ENCODE data around the gene HOXB4. TPM values are rescaled to one million over a fixed set of nuclear protein-coding genes. Genes with fewer than 3 reads are reported as not detected.

Gene HOXB4
- polyA plus RNA-seq, 5 donors = 10.7 to 14.3 (median 12.6) TPM

DNA sequence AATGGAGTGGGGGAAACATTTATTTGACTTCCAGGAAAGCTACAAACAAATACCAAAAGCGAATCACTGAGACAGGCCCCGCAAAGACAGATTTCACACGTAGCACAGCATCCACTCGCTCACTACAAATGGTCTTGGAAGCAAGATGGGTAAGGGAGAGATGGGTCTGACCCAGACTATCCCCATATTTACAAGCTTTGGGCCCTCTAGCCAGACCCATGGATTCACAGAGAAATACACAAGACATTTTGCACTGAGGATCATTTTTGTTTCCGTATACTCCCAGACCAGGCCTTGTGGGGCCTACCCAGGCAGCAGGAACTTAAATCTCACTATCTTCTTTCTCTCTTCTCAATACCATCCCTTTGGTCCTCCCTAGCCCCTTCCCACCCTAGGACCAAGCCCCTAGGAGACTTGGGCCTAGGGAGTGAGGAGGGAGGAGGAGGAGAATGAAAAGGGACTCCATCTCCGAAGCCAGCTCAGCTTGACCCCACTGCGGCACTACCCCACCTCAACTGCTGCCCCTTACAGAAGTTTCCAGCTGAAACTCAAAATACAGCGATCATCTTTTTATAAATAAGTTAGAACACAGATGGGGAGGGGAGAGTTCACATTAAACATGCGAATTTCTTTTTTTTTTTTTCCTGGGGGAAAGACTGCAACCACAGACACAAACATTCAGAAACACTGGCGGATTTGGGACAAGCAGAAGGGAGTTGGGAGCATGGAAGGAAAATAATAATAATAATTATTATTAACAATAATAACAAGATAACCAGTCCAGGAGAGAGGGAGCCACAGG, 13.3 kb upstream of the HOXB4 start:
- DNase-seq = peak in 1 of 2 donors; percentile 28

DNA sequence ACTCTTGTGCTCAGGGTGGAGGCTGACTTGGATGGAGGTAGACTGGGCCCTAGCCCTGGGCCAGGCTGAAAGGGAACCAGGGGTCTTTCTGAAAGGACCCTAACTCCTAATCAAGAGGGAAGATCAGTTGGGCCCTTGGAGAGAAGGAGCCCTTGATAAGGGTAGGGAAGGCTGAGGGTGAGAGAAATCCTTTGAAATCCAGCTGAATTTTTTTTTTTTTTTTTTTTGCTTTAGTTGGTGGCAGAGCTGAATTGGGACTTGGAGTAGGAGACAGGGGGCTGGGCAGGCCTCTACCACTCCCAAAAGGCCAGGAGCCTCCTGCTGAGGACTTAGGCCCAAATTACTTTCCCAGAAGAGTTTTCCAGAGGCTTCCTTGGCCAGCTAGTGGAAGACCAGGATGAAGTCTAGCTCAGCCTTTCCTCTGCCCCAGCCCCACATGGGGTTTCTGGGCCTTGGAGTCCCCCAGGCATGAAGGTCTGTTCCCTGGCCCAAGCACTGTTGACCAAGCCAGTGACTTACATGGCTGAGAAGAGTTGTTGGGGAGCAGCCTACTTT, 12.5 kb upstream of the HOXB4 start:
- DNase-seq = no peak

DNA sequence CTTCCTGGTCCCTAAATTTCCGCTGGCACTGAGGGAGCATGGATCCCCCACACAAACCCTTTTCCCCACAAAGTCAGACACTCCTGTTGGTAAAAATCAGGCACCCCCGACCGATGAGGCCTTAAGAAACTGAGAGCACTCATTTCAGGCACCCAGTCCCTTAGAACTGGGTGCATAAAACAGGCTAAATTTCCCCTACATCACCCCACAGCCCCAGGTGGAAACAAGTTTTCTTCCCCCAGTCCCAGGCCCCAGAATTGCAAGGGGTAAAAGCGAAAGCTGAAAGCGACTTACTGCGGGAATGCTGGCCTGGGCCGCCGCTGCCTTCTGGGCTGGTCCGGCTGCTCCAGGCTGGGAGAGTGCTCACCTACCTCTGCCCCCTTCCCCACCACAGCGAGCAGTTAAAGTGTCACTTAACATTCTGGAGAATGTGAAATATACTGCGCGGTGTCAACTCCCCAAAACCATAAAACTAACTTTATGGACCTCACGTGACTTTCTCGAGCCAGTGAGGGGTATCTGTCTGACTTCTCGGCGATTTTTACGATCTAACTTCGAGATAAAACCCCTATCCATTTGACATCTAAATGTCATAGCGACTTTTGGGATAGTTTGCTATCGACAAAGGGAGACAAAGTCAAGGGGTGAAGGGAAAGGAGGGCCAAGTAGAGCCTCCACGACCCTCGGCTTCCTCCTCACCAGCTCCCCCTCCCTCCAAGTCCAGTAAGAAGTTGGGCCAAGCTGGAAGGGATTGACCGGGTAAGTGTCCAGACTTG, 11.9 kb upstream of the HOXB4 start, which contains the start of gene HOXB3:
Gene HOXB3, minus strand, starts transcription at position 411 of the 776 bp plus-strand sequence. CDS start 37,767 bp downstream, outside the sequence.
- DNase-seq = peak in 1 of 2 donors; percentile 48

DNA sequence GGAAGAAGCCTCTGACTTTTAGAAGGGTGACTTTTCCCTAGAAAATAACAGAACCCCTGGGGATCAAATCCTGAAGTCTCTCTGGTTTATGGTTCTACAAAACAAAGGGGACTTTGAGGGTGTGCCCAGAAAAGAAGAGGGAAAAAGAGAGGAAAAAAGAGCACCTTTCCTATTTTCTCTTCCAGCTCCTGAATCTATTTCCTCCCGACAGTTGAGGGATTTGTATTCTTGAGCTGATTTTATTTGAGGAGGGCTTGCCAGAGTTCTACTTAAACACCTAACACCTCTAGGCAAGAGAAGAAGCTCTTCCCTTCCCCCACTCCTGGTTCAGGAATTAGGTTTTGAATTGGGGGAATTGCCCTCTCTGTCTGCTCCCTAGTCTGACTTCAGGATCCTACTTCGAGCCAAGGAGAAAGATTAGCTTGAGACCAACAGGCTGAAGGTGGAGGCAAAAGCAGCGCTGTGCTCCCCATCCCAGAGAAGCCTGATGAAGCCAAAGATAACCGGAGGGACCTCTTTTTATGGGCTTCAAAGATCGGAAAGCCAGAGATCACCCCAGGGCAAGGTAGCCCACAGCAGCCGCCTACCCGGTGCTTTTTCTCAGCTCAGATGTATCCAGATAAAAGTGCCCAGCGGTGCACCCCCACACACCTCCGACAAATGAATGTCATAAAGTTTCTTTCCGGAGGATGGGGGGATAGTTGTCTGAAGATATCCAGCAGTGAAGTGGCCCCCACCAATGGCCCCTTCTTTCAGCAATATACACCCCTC, 11.1 kb upstream of the HOXB4 start:
- no peak for DNase-seq

DNA sequence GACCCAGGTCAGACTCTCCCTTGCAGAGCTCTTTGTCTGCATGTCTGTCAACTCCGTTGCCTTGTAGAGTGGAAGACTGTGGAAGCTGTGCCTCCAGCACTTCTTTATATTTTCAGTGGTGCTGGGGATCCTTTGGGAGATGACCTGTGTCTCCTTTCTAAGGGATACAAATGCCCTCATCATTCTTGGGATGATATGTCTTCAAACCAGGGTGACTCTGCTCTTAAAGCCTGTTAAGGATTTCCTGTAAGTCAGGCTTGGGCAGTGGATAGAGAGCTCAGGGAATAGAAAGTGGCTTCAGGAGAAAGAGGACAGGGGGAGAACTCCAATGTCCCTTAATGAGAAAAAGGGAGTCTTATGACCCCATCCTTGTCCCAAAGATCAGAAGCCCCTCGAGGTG, 10.4 kb upstream of the HOXB4 start:
- DNase-seq = no peak

DNA sequence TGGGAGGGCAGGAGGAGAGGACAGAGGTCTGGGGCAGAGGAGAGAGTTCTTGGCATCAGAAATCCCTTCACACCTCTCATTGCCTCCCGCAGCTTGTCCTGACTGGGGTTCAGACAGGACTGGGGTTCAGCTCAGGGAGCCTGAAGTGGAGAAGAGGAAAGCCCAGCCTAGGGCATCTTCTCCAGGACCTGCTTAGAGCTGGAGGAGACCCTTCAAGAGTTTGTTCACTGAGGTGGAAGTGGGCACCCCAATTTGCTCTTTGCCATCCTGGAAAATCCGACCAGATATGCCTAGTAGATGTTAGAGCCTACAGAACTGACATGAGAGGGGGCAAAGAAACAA, 9.9 kb upstream of the HOXB4 start:
- DNase-seq = no peak

DNA sequence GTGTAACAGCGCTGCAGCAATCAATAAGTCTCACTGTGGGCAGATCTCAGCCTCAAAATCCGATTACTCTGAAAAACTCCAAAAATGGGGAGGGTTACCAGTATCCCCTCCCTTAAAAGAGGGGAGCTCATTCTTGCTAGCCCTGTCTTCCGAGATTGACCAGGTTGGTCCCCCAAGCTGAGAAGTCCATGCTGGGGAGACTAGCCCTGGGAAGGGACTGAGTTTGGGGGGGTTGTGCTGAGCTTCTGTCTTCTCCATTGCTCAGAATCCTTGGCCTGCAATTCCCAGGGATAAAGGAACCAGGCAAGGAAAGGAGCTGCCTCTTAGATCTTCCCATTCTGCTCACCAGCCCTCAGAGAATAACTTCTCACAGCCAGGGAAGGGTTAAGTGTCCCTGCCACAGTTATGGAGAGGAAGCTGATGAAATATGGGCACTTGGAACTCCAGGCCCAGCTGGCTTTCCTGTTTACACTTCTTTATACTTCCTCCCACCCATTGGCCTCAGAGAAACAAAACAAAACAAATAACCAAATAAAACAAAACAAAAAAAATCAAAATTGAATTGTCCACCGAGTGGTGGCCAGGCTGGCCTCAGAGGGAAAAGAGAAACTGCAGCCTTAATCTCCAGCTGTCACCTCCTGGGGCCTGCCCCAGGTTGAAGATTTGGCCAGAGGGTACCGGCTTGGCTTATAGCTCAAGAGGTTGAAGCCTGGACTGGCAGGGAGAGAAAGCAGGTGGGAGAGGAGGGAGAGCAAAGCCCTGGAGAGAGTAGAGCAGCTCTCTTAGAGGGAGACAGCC, 9.3 kb upstream of the HOXB4 start:
- DNase-seq = peak in 1 of 2 donors; percentile 66

DNA sequence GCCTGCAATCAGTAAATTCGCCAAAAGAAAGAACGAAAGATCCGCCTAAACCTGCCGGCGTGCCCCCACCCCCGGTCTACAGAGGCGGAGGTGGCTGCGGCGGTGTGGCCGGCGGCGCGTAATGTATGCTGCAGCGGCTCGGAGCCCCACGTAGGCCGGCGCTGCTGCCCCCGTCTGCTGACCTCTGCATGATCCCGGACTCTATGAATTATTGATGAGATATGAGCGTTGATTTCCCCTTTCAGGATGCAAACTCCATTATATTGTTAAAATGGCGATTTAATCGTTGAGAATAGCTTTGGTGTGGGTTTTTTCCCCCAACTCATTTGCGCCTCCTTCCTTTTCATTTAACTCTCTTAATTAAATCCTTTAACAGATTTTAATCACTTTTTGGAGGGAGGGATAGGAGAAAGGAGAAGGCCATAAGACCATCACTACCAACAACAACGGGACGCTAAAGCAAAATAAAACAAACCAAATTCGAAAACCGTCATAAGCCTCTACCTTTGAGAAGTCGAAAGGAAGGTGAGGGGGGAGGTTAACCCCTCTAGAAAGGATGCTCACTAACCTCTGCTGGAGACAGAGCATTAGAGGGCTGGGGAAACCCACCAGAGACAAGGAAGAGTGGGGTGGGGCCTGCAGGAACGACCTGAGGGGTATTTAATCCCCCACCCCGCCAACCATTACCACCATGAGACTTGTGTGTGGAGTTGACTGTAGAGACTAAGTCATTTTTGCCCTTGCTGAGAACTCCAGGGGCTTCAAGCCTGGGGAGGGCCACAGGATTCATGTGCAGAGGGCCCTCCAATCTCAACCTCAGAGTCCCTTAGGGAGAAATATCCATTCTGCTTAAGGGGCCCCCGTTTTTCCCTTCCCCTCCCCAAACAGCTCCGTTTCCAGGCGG, 8.5 kb upstream of the HOXB4 start:
- DNase-seq = peak in 1 of 2 donors; percentile 36

DNA sequence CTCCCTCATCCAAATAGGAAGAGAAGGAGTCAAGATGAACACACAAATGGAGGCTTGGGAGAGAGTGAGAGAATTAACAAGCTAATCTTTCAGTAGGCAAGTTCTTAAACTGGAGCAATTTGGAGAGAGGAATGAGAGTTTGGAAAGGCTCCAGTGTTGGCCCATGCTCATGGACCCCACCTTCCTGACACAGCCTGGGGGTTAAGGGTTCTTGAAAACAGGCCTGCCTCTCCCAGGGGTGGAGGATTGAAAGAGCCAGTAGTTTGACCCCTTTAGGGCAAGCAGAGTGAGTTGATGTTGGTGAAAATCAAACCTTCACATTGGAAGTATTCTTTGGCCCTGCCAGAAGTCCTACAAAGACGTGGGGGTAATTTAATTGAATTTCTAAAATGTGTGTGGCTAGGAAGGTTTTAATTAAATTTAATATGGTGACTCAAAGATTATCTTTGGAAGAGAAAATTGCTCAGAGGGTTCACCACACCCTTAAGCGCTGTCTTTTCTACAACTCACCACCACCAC, 6.1 kb upstream of the HOXB4 start:
- no peak for DNase-seq

DNA sequence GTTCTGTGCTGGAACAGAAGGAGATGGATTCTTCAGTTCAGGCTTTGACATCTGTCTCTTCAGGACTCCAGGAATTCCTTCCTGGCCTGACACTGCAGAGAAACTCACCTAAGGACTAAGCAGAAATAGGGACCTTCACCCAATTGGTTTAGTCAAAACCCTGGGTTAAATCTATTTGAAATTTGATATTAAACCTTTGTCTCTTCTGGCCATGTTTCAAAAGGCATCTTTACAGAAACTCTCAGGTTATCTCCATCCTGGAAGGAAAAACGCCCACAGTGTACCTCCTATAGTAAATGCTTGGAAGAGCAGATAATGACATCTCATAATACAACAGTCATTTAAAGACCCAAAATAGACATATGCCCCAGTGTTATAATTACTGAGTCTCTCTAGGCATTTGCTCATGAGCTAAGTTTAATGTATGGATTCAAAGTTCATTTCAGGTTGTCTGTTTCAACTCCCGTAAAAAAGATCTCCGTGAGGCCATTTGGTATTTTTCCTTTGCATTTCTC, 5.6 kb upstream of the HOXB4 start:
- DNase-seq = peak in 1 of 2 donors; percentile 1

DNA sequence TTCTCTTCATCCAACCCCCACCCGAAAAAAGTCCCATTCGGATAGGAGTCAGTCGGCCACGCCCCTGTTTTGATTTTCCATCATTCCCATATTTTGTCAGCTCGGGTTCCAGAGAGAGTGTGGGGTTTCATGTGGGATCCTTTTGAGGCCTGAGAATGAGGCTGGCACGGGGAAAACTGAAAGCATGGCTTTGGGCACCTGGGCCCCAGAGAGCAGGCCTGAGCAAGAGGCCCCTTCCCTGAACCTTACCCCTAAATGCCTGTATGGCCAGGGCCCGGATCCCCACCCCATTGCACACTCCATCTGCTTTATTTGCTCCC, 4.6 kb upstream of the HOXB4 start:
- no peak for DNase-seq

DNA sequence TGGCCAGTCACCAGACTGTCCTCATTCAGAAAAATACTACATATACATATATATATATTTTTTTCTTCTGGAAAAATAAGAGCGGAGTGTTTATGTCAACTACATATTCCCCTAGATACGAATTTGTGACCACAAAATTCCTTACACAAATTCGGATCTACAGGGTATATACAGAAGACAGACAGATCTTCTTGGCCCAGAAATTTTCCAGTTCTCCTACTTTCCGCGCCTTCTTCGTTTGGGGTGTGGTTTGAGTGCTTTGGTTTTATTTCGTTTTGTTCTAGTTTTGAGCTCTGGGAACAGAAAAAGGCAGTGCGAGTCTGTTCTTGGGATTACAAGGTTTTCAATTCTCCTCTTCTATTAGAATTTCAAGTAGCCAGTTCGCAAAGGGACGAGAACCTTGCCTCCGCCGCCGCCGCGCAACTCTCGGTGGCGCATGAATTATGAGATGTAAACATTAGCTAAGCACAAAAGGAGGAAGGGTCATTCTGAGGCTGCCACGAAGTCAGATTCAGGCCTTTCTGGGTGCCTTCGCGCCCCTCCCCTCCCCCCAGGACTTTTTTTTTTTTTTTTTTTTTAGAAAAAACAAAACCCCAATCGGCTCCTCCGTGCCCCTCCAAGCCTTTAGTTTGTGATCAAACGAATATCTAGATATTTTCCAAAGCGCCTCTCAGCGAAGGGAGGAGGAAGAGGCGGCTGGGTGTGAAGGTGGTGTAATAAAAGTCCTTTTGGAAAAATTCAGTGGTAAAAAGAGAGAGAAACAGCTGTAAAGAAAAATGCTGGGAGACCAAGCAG, 1.8 kb upstream of the HOXB4 start:
- no peak for DNase-seq

DNA sequence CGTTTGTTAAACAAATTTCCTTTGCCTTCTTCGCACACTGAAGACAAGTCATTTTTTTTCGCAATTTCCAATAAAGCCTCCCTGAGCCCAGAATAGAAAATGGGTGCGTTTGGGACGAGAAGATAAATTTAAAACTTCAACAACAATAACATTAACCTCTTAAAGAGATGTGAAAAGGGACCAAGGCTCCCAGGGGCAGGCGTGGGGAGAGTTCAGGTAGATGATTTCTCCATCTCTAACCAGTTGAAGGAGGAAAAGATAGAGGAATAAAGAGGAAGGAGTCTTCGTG, 1.3 kb upstream of the HOXB4 start:
- DNase-seq = no peak

DNA sequence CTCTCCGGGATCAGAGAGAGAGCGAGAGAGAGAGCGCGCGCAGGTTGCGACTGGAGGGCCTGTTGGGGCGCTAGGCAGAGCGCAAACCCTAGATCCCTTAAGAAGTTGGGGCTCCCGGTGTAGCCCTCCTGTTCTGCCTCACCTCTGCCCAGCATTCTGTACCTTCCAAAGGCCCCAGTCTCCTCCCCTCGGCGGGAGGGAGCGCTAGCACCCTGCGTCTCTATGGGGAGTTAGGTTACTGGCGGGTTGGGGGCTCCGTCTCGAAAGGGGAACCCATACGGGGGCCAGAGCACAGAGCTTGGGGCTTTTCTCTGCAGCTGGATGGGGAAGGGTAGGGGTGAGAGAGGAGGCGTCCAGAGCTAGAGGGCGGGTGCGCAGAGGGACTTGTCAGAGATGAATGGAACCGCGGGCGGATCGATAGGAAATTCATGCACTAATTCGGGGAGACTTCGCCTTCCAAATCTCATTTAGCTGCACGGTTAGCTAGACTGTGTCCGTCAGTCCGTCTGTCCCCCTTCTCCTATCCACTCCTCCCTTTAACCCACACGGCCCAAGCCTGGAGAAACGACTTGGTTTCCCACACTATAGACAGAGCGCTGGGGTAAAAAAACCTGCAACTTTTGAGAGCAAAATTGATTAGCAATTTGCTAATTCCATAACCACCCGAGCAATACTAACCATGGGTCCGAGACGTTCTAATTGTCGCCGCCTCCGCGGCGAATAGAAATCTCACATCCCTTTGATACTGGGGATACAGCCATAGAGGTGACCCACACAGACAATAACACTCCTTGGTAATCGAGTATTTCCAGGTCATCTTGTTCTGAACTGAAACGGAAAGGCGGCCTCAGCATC, 693 bp upstream of the HOXB4 start:
- no peak for DNase-seq

DNA sequence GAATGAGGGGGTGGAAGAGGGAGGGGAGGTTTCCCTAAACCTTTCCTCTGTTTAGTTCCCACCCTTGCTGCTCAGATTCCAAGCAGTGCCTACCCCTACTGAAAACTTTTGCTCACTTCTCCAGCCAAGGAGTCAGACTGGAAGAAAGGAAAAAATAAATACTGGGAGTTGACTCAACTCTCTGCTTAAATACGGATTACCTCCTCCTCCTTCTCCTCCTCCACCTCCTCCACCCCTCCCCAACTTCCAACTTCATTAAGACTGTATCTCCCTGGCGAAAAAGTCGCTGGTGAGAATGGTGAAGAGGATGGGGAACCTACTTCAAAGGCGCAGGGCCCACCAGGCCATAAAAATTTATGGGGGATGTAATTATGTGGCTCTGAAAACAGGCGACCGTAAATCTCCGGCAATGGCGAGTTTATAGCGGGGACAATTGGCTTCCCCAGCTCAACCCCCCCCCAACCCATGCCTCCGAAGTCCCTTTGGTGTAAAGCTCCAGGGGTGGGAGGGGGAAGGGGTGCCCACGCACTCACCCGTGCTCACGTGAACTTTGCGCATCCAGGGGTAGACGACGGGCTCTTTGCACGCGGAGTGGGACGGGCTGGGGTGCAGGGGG, 712 bp downstream of the HOXB4 start:
- DNase-seq = no peak

DNA sequence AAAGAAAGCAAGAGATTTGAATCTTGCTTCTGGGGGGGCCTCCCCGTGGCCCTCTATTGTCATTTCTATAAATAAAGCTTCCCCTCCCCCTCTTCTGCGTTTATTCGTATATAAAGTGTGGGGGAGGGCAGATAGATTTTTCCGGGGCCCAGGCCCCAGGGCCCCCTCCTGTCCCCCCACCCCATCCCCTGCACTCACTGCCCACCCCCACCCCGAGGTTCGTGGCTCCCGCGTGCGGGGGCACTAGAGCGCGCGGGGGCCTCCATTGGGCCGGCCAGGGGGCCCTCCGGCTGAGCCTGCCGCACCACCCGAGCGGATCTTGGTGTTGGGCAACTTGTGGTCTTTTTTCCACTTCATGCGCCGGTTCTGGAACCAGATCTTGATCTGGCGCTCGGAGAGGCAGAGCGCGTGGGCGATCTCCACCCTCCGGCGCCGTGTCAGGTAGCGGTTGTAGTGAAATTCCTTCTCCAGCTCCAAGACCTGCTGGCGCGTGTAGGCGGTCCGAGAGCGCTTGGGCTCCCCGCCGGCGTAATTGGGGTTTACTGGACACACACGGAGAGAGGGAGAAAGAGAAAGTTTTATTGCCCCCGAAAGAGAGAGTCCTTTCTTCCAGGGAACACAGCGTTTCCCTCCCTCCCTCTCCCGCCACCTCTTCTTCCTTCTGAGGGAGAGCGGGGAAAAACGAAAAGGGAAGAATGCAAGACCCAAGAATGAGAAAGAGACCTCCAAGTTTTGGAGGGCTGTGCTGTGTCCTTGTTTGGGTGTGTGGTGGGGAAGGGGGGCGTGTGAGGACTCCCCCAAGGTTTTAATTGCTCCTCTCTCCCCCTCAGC, 1.5 kb downstream of the HOXB4 start:
- DNase-seq = no peak

Measured in right lung (tissue), 5 donors.